ENCODE measurements around the gene TUBA4A.

GRCh38 chr2:219286436-219287115 lies 32.9 kb upstream of the TUBA4A start:
- no peak for TF ChIP-seq CTCF (IDR thresholded peaks at IDR 0.05)
- no peak for TF ChIP-seq ZFX (IDR thresholded peaks at IDR 0.05; ENCODE audit: borderline replicate concordance)
